Activated CD8-positive, alpha-beta memory T cell treated with anti-CD3 and anti-CD28 coated beads, Interleukin-2, amount 50 U/mL, for 48 hours (primary cell): Measurements from ENCODE around the gene WAPL.

Experiments
- DNase-seq: peaks from one replicate; pipeline ENCODE4 v3.0.0-alpha.2; 2020

The WAPL gene

GRCh38 chr10:86524225-86524962, 2.8 kb upstream of the WAPL start:
- DNase-seq: peak; percentile 43

DNA sequence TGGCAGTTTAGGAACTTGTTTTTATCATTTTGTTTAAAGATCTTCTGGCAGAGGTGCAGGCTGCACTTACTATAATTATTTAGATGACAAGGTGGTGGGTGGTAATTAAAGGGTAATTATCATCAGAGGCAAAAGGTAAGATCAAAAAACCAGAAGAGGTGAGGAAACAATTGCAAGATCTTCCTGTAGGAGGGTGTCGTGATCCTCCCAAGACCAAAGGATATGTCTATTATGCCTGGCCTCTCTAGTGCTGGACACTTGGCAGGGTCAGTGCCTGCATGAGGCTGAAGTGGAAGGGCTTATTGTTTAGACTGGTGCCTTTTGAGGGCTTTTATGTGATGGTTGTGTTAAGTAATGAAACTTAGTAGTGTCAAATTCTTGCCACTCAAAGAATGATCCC, 1.8 kb upstream of the WAPL start:
- DNase-seq: peak; percentile 34

DNA sequence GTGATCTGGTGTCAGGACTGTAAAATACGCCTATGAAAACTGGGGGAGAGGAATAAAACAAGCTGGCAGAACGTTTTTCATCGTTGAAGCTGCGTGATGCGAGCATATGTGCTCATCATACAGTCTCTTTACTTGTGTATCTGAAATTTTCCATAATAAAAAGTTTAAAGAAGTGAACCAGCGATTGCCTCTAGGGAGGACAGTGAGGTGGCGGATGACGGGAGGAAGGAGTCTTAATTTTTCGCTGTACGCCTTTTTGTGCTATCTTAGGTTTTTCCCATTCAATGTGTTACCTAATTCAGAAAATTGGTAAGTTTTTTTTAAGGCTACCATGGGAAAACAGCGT, 891 bp upstream of the WAPL start:
- DNase-seq: peak; percentile 37

GRCh38 chr10:86520871-86521677, 518 bp downstream of the WAPL start:
- DNase-seq: peak; percentile 81

- DNase-seq: no peak
Observed at GRCh38 chr10:86518781-86519180, 2.8 kb downstream of the WAPL start.

DNA sequence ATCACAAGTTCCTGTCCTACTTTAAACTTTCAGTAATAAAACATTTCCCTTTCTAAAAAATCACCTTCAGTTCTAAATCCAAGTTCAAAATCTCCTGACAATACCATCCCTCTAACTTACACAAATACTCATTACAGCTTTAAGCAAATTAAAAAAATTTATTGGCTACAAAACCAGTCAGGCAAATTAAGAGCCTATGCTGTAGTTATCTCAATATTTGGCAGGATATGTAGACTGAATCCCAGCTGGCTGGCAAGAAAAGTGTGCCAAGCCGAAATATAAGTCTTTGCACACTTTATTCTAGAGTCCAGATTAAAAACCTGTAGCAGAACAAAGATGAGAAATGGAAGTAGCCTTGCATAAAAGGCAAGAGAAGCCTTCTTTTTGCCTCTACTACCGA, 9.5 kb downstream of the WAPL start:
- no peak for DNase-seq

DNA sequence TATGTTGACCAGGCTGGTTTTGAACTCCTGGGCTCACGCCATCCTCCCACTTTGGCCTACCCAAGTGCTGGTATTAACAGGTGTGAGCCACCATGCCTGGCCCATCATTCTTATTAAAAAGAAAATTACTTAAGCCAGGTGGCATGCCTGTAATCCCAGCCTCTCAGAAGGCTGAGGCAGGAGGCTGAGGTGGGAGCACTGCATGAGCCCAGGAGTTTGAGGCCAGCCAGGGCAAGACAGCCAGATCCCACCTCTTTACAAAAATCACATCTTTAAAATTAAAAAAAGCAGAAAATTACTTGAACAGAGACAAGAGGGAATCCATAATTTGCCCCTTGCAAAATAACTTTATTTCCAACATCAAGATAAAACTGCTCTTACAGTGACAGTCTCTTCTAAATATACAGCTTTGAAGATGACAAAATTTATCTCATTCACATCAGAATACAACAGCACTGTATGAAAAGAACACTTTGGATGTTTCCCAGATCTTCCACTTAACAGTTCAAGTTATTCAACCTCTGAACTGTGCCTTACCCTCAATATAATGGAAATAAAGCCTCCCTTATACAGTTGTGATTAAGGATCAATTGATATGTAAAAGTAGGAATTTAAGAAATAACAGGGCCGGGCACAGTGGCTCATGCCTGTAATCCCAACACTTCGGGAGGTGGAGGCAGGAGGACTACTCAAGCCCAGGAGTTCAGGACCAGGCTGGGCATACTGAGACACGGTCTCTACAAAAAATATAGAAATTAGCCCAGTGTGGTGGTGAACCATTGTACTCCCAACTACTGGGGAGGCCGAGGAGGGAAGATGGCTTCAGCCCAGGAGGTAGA, 10.3 kb downstream of the WAPL start:
- DNase-seq: no peak

GRCh38 chr10:86509145-86509544, 12.4 kb downstream of the WAPL start:
- no peak for DNase-seq

GRCh38 chr10:86508217-86508616, 13.4 kb downstream of the WAPL start:
- DNase-seq: no peak

GRCh38 chr10:86506499-86506898, 15.1 kb downstream of the WAPL start:
- DNase-seq: no peak

- DNase-seq: no peak
Observed at GRCh38 chr10:86506062-86506461, 15.5 kb downstream of the WAPL start.

DNA sequence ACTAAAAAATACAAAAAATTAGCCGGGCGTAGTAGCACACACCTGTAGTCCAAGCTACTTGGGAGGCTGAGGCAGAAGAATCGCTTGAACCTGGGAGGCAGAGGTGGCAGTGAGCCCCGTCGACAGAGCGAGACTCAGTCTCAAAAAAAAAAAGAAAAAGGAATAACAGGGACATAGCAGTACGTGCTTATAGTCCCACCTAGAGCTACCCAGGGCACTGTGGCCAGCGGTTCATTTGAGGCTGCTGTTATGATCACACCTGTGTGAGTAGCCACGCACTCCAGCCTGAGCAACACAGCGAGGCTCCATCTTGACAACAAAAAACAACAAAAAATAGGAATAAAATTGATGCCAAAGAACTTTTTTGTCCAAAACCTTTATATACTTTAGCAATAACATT, 17.1 kb downstream of the WAPL start:
- no peak for DNase-seq

DNA sequence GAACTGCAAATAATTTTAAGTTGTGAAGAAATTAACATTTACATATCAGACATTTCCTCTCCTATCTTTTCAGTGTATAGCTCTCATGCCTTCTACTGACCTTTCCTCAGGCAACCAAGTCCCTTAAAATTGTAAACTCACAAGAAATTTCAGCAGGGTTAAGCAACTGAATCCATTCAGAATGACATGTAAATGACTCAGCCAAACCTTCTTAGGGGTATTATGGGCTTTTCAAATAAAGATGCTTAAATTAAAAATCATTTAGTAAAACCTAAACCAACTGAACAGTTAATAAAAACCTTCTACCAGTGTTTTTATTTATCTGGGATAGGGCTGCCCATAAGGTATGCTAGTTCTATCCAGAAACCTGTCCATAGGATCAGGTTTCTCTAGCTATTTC, 20.7 kb downstream of the WAPL start:
- DNase-seq: no peak

DNA sequence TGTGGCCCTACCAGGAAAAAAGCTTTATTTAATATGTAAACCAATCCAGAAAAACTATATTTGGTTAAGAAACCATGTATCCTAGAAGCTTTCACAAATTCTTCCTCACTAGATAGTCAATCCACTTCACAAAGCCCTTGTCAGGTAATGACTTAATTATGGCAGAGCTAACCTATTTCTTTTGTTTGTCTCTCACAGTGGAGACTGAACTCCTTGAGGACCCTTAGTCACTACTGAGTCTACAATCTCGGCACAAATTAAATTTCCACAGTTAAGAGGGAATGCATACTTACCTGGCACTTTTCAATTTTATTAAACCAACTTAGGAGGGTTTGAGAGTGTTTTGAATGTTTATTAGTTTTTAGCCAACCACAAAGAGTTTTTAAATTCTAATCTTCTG, 23.0 kb downstream of the WAPL start:
- no peak for DNase-seq

- DNase-seq: no peak
Observed at GRCh38 chr10:86497621-86498020, 24.0 kb downstream of the WAPL start.

GRCh38 chr10:86489960-86490612, 31.5 kb downstream of the WAPL start:
- DNase-seq: no peak

DNA sequence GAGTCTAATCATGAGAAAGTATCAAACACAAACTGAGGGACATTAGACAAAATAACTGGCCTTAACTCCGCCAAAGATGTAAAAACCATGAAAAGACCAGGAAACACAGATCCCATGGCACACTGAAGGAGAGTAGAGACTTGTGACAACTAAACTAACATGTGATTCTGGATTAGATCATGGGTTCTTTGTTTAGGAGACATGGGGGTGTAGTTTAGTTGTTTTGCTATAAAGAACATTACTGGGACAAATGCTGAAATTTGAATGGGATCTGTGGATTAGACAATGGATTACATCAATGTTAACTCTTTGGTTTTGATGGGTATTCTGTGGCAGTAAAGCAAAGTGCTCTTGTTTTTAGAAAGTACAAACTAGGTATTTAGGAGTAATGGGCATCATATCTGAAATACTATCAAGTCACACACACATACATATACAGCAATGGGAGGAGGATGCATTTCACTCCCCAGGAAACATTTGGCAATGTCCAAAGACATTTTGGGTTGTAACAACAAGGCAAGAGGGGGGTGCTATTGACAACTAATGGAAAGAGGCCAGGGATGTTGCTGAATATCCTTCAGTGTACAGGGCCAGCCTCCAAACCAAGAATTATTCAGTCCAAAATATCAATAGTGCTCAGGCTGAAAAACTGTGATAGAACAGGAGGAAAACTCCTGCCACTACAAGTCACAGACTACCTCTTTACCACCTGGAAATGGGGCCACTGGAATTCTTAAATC, 32.4 kb downstream of the WAPL start:
- no peak for DNase-seq

DNA sequence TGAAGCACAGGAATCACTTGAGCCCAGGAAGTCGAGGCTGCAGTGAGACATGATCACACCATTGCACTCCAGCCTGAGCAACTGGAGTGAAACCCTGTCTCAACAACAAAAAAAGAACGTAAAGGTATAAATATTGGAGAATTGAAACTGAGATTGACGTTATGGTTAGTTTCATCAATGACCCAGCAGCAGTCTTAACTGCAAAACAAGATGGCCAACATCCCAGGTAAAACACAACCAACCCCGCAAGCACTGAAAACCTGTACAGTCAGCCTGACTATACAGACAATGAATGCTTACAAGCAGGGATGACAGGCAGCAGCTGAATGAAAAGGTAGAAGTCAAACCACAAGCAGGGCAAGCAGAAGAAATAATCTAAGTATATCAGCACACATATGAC, 34.7 kb downstream of the WAPL start:
- no peak for DNase-seq

DNA sequence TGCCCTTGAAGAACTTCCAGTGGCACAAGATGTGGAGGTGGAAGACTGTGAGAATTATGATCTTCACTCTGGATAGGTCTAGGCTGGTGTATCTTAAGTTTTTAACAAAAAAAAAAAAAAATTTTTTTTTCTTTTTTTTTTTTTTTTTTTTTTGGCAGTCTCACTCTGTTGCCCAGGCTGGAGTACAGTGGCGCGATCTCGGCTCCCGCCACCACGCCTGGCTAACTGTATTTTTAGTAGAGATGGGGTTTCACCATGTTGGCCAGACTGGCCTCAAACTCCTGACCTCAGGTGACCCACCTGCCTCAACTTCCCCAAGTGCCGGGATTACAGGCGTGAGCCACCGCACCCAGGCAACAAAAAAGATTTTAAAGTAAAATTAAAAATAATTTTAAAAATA, 37.9 kb downstream of the WAPL start:
- DNase-seq: no peak

GRCh38 chr10:86481761-86482160, 39.8 kb downstream of the WAPL start:
- no peak for DNase-seq

GRCh38 chr10:86480571-86480970, 41.0 kb downstream of the WAPL start:
- DNase-seq: no peak

DNA sequence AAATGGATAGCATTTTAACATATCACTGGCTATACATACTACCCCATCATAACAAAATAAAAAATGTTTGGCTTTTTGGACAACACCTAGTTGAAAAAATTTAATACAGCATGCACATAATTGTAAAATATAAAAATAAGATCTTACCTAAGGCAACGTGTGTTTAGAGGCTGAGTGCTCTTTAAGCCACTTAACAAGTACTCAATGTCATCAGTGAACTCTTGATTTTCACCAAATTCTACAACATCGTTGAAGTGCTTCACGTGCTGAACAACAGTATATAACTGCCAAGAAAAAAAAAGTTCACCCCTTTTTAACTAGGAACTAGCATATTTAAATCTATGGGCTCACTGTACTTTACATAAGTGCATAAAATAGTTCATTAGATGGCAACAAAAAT, 49.5 kb downstream of the WAPL start:
- DNase-seq: no peak
